Testis (tissue), 2 donors: Measurements from ENCODE around the gene PTPN5.

Experiments
- CTCF ChIP-seq, 3 experiments: fragments of 450-650 bp in 2 of 3; fragments of 200-600 bp in 1 of 3; sonication (generic) in 1 of 3; IDR thresholded peaks; one replicate each; pipeline ENCODE4 v1.5.1; 2016 to 2019; ENCODE audit warnings: antibody characterized with exemption in 3 of 3, mild to moderate bottlenecking in 2 of 3, moderate library complexity in 1 of 3
- POLR2A ChIP-seq: fragments of 450-650 bp; IDR thresholded peaks from one replicate; pipeline ENCODE4 v1.6.1; 2017; ENCODE audit warnings: antibody characterized with exemption, mild to moderate bottlenecking, moderate library complexity

GRCh38 chr11:18707811-18708340 lies 83.7 kb downstream of the PTPN5 start:
- TF ChIP-seq CTCF (IDR thresholded peaks at IDR 0.05) (no peak), POLR2A (no peak)
